Gastrocnemius medialis (tissue), 4 donors: ENCODE data around the gene ANKRD34A. TPM values are rescaled to one million over a fixed set of nuclear protein-coding genes. Genes with fewer than 3 reads are reported as not detected.

Experiments
- ATAC-seq, 2 donors: fragments of 150-250 bp; one replicate each; pipeline ENCODE4 v1.9.1; 2016
- DNase-seq, 2 donors: peaks; one replicate each; pipeline ENCODE4 v3.0.0-alpha.2; 2019
- H3K27ac ChIP-seq, 4 donors: fragments of 200-600 bp; sonication (generic); 1 replicate in 1 of 4; 2 replicates in 3 of 4; pipeline ENCODE4 v1.5.1; 2016 to 2018; ENCODE audit warnings: mild to moderate bottlenecking in 2 of 4, moderate library complexity in 1 of 4
- H3K27me3 ChIP-seq, 3 donors: fragments of 200-600 bp; sonication (generic) in 2 of 3; 1 replicate in 1 of 3; 2 replicates in 2 of 3; pipeline versions ENCODE4 v1.5.1 to v1.6.0; 2016 to 2019; ENCODE audit warnings: mild to moderate bottlenecking in 1 of 3, moderate library complexity in 1 of 3
- H3K36me3 ChIP-seq, 2 donors: fragments of 200-600 bp; sonication (generic) in 1 of 2; one replicate each; pipeline ENCODE4 v1.5.1; 2017 to 2018
- H3K4me1 ChIP-seq, 2 donors: fragments of 200-600 bp; sonication (generic) in 1 of 2; one replicate each; pipeline ENCODE4 v1.5.1; 2016 to 2017; ENCODE audit warnings: mild to moderate bottlenecking in 2 of 2
- H3K4me3 ChIP-seq, 4 donors: fragments of 200-600 bp; sonication (generic) in 3 of 4; 1 replicate in 1 of 4; 2 replicates in 3 of 4; pipeline ENCODE4 v1.5.1; 2016 to 2019; ENCODE audit warnings: mild to moderate bottlenecking in 2 of 4
- H3K9me3 ChIP-seq, 3 donors: fragments of 200-600 bp; sonication (generic) in 2 of 3; 1 replicate in 1 of 3; 2 replicates in 2 of 3; pipeline ENCODE4 v1.5.1; 2016 to 2019
- POLR2A ChIP-seq, 2 donors: fragments of 450-650 bp; IDR thresholded peaks; one replicate each; pipeline ENCODE4 v1.6.1; 2017; ENCODE audit warnings: antibody characterized with exemption in 2 of 2, mild to moderate bottlenecking in 2 of 2, moderate library complexity in 2 of 2
- in situ Hi-C, 4 donors: fragments of 200-750 bp; cut with MboI; loops; one replicate each; pipeline versions ENCODE4 v1.15.0 to v1.8.0; 2017; ENCODE audit warnings: low sequenced_read_pairs in 4 of 4
- intact Hi-C: fragments of 100-400 bp; cut with DNase I; formaldehyde crosslinking; loops from one replicate; pipeline ENCODE4 v1.15.1; 2023; ENCODE audit warnings: low total_unique reads
- total RNA-seq, 4 donors: library from RNA; depleted of rRNA; stranded (reverse); fragments of >200 nt; gene quantifications; one replicate each; pipeline versions ENCODE4 v1.1.0 to v1.2.3, GENCODE V29; 2016
- TF ChIP-seq, protein P1 (sequence below), 5 experiments: fragments of 450-650 bp in 3 of 5; fragments of 200-600 bp in 2 of 5; sonication (generic) in 2 of 5; IDR thresholded peaks in 4 of 5; conservative IDR thresholded peaks in 1 of 5; 1 replicate in 4 of 5; 2 replicates in 1 of 5; pipeline ENCODE4 v1.5.1; 2016 to 2019; ENCODE audit warnings: antibody characterized with exemption in 5 of 5, mild to moderate bottlenecking in 3 of 5, moderate library complexity in 3 of 5

The ANKRD34A gene
- total RNA-seq, 4 donors from 2014 or later: 3.3 to 19.0 (median 6.7) TPM

DNA sequence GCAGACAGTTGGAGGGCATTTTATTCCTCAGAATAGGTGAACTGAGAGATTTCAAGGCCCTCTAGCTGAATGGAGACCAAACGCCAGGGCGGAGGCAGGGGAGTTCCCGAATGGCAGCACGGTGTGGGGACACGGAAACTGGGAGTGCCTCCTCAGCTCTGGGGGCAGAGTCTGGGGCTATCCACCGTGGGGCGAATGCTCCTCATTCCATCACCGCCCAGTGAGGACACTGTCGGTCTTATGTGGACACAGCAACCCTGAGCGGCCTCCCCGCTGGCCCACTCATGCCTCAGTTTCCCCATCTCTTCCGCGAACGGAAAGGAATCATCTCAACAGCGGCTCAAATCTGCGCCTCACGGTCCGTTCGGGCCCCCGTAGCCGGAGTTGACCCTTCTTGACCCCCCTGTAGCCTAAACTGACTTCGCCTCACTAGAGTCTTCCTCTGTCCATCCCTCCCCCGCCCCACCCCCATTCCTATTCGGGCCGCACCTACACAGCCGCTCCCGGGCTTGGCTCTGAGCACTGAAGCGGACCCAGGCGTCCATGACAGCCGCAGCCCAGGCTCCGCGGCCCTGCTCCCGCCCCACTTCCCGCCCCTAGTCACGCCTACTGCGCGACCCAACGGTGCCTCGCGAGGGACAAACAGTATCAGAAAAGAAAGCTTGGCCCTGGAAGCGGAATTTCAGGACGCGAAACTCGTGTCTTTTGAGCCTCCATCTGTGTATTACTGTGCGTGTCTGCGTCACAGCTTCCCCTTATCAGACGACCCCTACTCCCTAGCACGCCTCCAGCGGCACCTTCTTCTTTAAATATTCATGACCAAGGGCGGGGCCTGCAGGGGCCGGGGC is 46.0 kb downstream of the ANKRD34A start, which contains the start of gene PEX11B:
Gene PEX11B, minus strand, starts transcription at position 574 of the 848 bp plus-strand sequence. Its CDS starts 29 bp downstream, at position 545.
- H3K27ac ChIP-seq: peak within 1 kb of the TSS; percentile 92 to 98 (median 92)
- peaks cover 25 to 36% of the 10 kb centered on the region in 2 donors for H3K4me1 ChIP-seq
- peaks cover 2 to 31% of the 10 kb centered on the region in 2 donors for H3K36me3 ChIP-seq
- peak within 1 kb of the TSS; percentile 76 to 97 (median 88) for H3K4me3 ChIP-seq
- DNase-seq (peak; percentile 80 to 88), ATAC-seq (peak; percentile 86 to 88)
- intact Hi-C loops (loop anchor here (1.0 to 5.0 kb wide), 3 partner anchors 9 to 61 kb away; partner anchors contain the start of genes PIAS3 and RBM8A), in situ Hi-C loops (loop anchor here in 1 of 4 donors (5.0 kb wide), 1 partner anchor 94 kb away; no protein-coding TSS in a partner anchor)
- no peaks in the 10 kb centered on the region for H3K27me3 ChIP-seq
- TF ChIP-seq POLR2A (IDR thresholded peaks at IDR 0.05): peak; percentile 68 to 74
- TF ChIP-seq, protein P1, sequence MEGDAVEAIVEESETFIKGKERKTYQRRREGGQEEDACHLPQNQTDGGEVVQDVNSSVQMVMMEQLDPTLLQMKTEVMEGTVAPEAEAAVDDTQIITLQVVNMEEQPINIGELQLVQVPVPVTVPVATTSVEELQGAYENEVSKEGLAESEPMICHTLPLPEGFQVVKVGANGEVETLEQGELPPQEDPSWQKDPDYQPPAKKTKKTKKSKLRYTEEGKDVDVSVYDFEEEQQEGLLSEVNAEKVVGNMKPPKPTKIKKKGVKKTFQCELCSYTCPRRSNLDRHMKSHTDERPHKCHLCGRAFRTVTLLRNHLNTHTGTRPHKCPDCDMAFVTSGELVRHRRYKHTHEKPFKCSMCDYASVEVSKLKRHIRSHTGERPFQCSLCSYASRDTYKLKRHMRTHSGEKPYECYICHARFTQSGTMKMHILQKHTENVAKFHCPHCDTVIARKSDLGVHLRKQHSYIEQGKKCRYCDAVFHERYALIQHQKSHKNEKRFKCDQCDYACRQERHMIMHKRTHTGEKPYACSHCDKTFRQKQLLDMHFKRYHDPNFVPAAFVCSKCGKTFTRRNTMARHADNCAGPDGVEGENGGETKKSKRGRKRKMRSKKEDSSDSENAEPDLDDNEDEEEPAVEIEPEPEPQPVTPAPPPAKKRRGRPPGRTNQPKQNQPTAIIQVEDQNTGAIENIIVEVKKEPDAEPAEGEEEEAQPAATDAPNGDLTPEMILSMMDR (IDR thresholded peaks at IDR 0.05 in 4 of 5, conservative IDR thresholded peaks at IDR 0.05 in 1 of 5): peak in 2 of 5 experiments; percentile 17 to 27
- no peaks in the 10 kb centered on the region for H3K9me3 ChIP-seq

DNA sequence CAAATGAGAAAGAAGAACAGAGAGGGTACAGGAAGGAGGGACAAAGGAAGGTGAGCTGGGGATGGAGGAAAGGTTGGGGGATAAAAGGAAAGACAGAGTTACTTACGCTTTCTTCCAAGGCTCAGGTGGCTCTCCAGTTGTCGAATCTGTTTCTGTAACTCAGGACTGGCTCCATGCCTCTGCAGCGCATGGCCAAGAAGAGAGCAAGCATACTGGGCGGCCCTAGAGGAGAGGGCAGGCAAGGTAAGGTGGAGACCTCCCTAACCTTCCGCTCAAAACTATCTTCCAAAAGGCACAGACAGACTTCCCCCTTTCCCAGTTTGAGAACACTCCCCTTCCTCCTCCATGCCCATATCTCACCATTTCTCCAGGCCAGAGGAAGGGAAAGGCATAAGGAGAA is 46.8 kb downstream of the ANKRD34A start:
- DNase-seq: peak; percentile 54 to 76
- Histone ChIP-seq H3K4me1 (peaks cover 25 to 36% of the 10 kb centered on the region in 2 donors), H3K36me3 (peaks cover 0 to 24% of the 10 kb centered on the region in 2 donors), H3K9me3 (no peaks in the 10 kb centered on the region), H3K27ac (peak overlapping the region; percentile 92 to 98 (median 92)), H3K27me3 (no peaks in the 10 kb centered on the region), H3K4me3 (peak overlapping the region; percentile 76 to 97 (median 88))
- intact Hi-C loops (loop anchor here (5.0 kb wide), 1 partner anchor 60 kb away; the partner anchor contains the start of gene PIAS3), in situ Hi-C loops (loop anchor here in 1 of 4 donors (5.0 kb wide), 1 partner anchor 95 kb away; no protein-coding TSS in a partner anchor)
- TF ChIP-seq, protein P1 (IDR thresholded peaks at IDR 0.05 in 4 of 5, conservative IDR thresholded peaks at IDR 0.05 in 1 of 5): no peak
- TF ChIP-seq POLR2A (IDR thresholded peaks at IDR 0.05): no peak
- peak; percentile 53 to 59 for ATAC-seq

DNA sequence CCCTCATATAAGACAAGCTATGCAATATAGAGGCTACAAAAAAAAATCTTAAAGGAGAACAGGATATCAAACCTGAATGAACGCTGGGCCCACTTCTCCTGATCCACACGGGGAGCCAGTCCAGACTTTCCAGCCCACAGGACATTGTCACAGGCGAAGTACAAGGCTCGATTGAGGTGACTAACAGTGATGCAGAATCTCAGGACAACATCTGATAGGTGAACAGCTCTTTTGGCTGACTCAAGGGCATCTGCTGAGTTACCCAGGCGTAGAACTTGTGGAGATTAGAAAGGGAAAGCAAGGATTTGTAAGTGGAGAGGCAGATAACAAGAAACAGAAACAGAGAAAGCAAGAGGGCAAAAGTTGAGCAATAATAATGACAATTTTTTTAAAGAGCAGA is 47.6 kb downstream of the ANKRD34A start:
- ATAC-seq (no peak), DNase-seq (no peak)
- TF ChIP-seq, protein P1 (IDR thresholded peaks at IDR 0.05 in 4 of 5, conservative IDR thresholded peaks at IDR 0.05 in 1 of 5): no peak
- TF ChIP-seq POLR2A (IDR thresholded peaks at IDR 0.05): no peak
- Histone ChIP-seq H3K4me1 (peaks cover 25 to 29% of the 10 kb centered on the region in 2 donors), H3K27ac (peak overlapping the region; percentile 92 to 98 (median 92)), H3K36me3 (peaks cover 0 to 27% of the 10 kb centered on the region in 2 donors), H3K27me3 (no peaks in the 10 kb centered on the region), H3K9me3 (no peaks in the 10 kb centered on the region), H3K4me3 (no peak overlapping the region)
- in situ Hi-C loops (loop anchor here in 1 of 4 donors (5.0 kb wide), 1 partner anchor 96 kb away; no protein-coding TSS in a partner anchor), intact Hi-C loops (loop anchor here (5.0 kb wide), 1 partner anchor 59 kb away; the partner anchor contains the start of gene PIAS3)

DNA sequence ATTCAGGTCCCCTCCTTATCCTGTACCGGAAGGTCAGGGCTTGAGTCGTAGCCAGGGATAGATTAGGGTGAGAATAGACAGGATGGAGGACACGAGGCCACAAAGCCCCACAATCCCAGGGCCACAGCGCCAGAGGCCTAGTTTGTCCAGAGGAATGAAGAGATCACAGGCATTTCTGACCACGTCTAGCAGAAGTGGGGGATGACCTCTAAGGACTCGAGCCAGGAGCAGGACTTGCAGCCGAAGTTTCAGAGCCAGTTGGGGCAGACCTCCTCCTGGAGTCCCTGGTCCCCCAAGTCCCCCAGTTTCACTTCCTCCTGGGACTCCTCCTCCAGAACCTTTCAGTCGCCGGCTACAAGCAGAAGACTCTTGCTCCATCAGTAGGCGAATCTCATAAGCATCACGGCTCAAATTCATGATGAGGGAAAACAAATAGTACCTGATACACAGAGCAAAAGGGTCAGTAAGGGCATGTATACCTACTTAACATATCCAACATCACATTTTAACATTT is 52.2 kb downstream of the ANKRD34A start:
- DNase-seq (no peak), ATAC-seq (no peak)
- peaks cover 19 to 20% of the 10 kb centered on the region in 2 donors for H3K4me1 ChIP-seq
- H3K4me3 ChIP-seq: no peak overlapping the region
- no peaks in the 10 kb centered on the region for H3K9me3 ChIP-seq
- no peaks in the 10 kb centered on the region for H3K27me3 ChIP-seq
- peak overlapping the region; percentile 10 to 78 (median 17) for H3K27ac ChIP-seq
- in situ Hi-C loops (no loop called here), intact Hi-C loops (no loop called here)
- TF ChIP-seq, protein P1 (IDR thresholded peaks at IDR 0.05 in 4 of 5, conservative IDR thresholded peaks at IDR 0.05 in 1 of 5): no peak
- no peak for TF ChIP-seq POLR2A (IDR thresholded peaks at IDR 0.05)
- peaks cover 0 to 40% of the 10 kb centered on the region in 2 donors for H3K36me3 ChIP-seq

Other genes starting within 250 kb of the ANKRD34A start
- not detected for gene CD160, start 245.1 kb downstream of the ANKRD34A start, total RNA-seq
- 10 to 100 TPM; 16.1 to 65.4 (median 37.3) TPM for gene RNF115, start 140.5 kb downstream of the ANKRD34A start, total RNA-seq
- 10 to 100 TPM; 23.0 to 27.8 (median 26.4) TPM for gene POLR3C, start 140.4 kb downstream of the ANKRD34A start, total RNA-seq
- 1 to 10 TPM in 1 of 4 donors, under 1 TPM in 2, not detected in 1; 0.46 to 2.2 (median 0.51) TPM for gene NUDT17, start 118.9 kb downstream of the ANKRD34A start, total RNA-seq
- 10 to 100 TPM; 26.2 to 40.0 (median 35.7) TPM for gene PIAS3, start 105.5 kb downstream of the ANKRD34A start, total RNA-seq
- gene ANKRD35, start 78.7 kb downstream of the ANKRD34A start, total RNA-seq: 10 to 100 TPM in 2 of 4 donors, 1 to 10 TPM in 2; 8.0 to 19.5 (median 10.7) TPM
- gene ITGA10, start 54.5 kb downstream of the ANKRD34A start, total RNA-seq: 10 to 100 TPM in 3 of 4 donors, 1 to 10 TPM in 1; 6.4 to 20.0 (median 14.7) TPM
- 10 to 100 TPM; 23.2 to 46.0 (median 31.7) TPM for gene PEX11B, start 45.9 kb downstream of the ANKRD34A start, total RNA-seq
- 100 to 1,000 TPM; 199 to 589 (median 381) TPM for gene RBM8A, start 37.1 kb downstream of the ANKRD34A start, total RNA-seq
- 100 to 1,000 TPM in 1 of 4 donors, 10 to 100 TPM in 3; 37.1 to 108 (median 75.4) TPM for gene LIX1L, start 6.6 kb downstream of the ANKRD34A start, total RNA-seq
- gene POLR3GL, start 115 bp upstream of the ANKRD34A start, total RNA-seq: 10 to 100 TPM; 43.5 to 78.8 (median 59.4) TPM
- gene TXNIP, start 32.0 kb upstream of the ANKRD34A start, total RNA-seq: 1,000 to 10,000 TPM; 1,815 to 2,839 (median 2,202) TPM
- gene HJV, start 57.2 kb upstream of the ANKRD34A start, total RNA-seq: 100 to 1,000 TPM; 274 to 585 (median 420) TPM
- 1 to 10 TPM in 1 of 4 donors, under 1 TPM in 3; 0.55 to 4.0 (median 0.94) TPM for gene NBPF10, start 180.2 kb upstream of the ANKRD34A start, total RNA-seq